Activated CD4-positive, alpha-beta T cell treated with anti-CD3 and anti-CD28 coated beads, Interleukin-2, amount 10 ng/mL, durations not matched to agents 24 days and 14 days (primary cell): Measurements from ENCODE around the gene SHISA7. TPM values are rescaled to one million over a fixed set of nuclear protein-coding genes. Genes with fewer than 3 reads are reported as not detected.

Experiments used
- DNase-seq: peaks from one replicate; pipeline ENCODE4 v3.0.0; 2022
- H3K27ac Mint-ChIP-seq: one replicate; pipeline ENCODE4 v1.8.0; 2022; ENCODE audit warnings: mild to moderate bottlenecking, mixed read lengths
- H3K27me3 Mint-ChIP-seq: one replicate; pipeline ENCODE4 v1.8.0; 2022; ENCODE audit warnings: mixed read lengths
- H3K36me3 Mint-ChIP-seq: one replicate; pipeline ENCODE4 v1.8.0; 2022; ENCODE audit warnings: low read depth, mild to moderate bottlenecking, mixed read lengths
- H3K4me1 Mint-ChIP-seq: one replicate; pipeline ENCODE4 v1.8.0; 2021; ENCODE audit warnings: mixed read lengths
- H3K4me3 Mint-ChIP-seq: one replicate; pipeline ENCODE4 v1.8.0; 2022; ENCODE audit warnings: mild to moderate bottlenecking, moderate library complexity, mixed read lengths
- H3K9me3 Mint-ChIP-seq: one replicate; pipeline ENCODE4 v1.8.0; 2021; ENCODE audit warnings: mixed read lengths
- intact Hi-C: fragments of 100-400 bp; cut with micrococcal nuclease; formaldehyde crosslinking; loops from one replicate; pipeline ENCODE4 v1.15.1; 2023
- total RNA-seq: library from RNA; stranded (reverse); gene quantifications from 2 replicates; pipeline ENCODE4 v1.2.3, GENCODE V29; 2022

The SHISA7 gene
- total RNA-seq: not detected in 2 replicates

GRCh38 chr19:55443045-55443823 is at the start of gene SHISA7:
Gene SHISA7 (minus strand): TSS chr19:55443300. CDS start chr19:55442863, 437 bp downstream.
- H3K36me3 Mint-ChIP-seq: peaks cover 2% of the 10 kb centered on the region
- H3K4me1 Mint-ChIP-seq: peaks cover 13% of the 10 kb centered on the region
- intact Hi-C loops: loop anchor here (5.0 kb wide), 1 partner anchor 281 kb away; no protein-coding TSS in a partner anchor
- no peak for DNase-seq
- H3K4me3 Mint-ChIP-seq: no peak within 1 kb of the TSS
- peaks cover 58% of the 10 kb centered on the region for H3K27me3 Mint-ChIP-seq
- H3K27ac Mint-ChIP-seq: no peak within 1 kb of the TSS
- no peaks in the 10 kb centered on the region for H3K9me3 Mint-ChIP-seq

- H3K36me3 Mint-ChIP-seq: no peaks in the 10 kb centered on the region
- no peak overlapping the region for H3K4me3 Mint-ChIP-seq
- DNase-seq: no peak
- intact Hi-C loops: no loop called here
- peaks cover 3% of the 10 kb centered on the region for H3K27me3 Mint-ChIP-seq
- no peak overlapping the region for H3K27ac Mint-ChIP-seq
- no peaks in the 10 kb centered on the region for H3K9me3 Mint-ChIP-seq
- peaks cover 5% of the 10 kb centered on the region for H3K4me1 Mint-ChIP-seq
These were observed 49.4 kb upstream of the SHISA7 start for GRCh38 chr19:55492362-55492944.

GRCh38 chr19:55491546-55492360 is 48.7 kb upstream of the SHISA7 start:
- Mint-ChIP-seq H3K4me3 (no peak overlapping the region), H3K27me3 (peaks cover 3% of the 10 kb centered on the region), H3K9me3 (no peaks in the 10 kb centered on the region), H3K36me3 (no peaks in the 10 kb centered on the region), H3K27ac (no peak overlapping the region), H3K4me1 (peaks cover 7% of the 10 kb centered on the region)
- intact Hi-C loops: no loop called here
- DNase-seq: no peak

GRCh38 chr19:55490478-55491432 is 47.7 kb upstream of the SHISA7 start:
- Mint-ChIP-seq H3K9me3 (no peaks in the 10 kb centered on the region), H3K36me3 (peaks cover 3% of the 10 kb centered on the region), H3K27me3 (peaks cover 3% of the 10 kb centered on the region), H3K27ac (no peak overlapping the region), H3K4me1 (peaks cover 11% of the 10 kb centered on the region), H3K4me3 (no peak overlapping the region)
- intact Hi-C loops: no loop called here
- no peak for DNase-seq

- Mint-ChIP-seq H3K4me3 (no peak overlapping the region), H3K27me3 (peaks cover 3% of the 10 kb centered on the region), H3K36me3 (peaks cover 3% of the 10 kb centered on the region), H3K27ac (no peak overlapping the region), H3K4me1 (peaks cover 11% of the 10 kb centered on the region), H3K9me3 (no peaks in the 10 kb centered on the region)
- DNase-seq: no peak
- intact Hi-C loops: no loop called here
These were observed 46.8 kb upstream of the SHISA7 start for GRCh38 chr19:55489711-55490477.

GRCh38 chr19:55488986-55489710 is 46.0 kb upstream of the SHISA7 start:
- Mint-ChIP-seq H3K4me3 (no peak overlapping the region), H3K9me3 (no peaks in the 10 kb centered on the region), H3K4me1 (peaks cover 8% of the 10 kb centered on the region), H3K27ac (no peak overlapping the region), H3K36me3 (peaks cover 3% of the 10 kb centered on the region), H3K27me3 (peaks cover 3% of the 10 kb centered on the region)
- intact Hi-C loops: no loop called here
- DNase-seq: no peak

GRCh38 chr19:55487924-55488687 is 45.0 kb upstream of the SHISA7 start, which contains the start of gene SSC5D:
Gene SSC5D (plus strand): TSS chr19:55488436. CDS start chr19:55488590, 154 bp downstream.
- no peaks in the 10 kb centered on the region for H3K9me3 Mint-ChIP-seq
- peak within 1 kb of the TSS; percentile 74 for H3K27ac Mint-ChIP-seq
- peak within 1 kb of the TSS; percentile 24 for H3K4me3 Mint-ChIP-seq
- no peak for DNase-seq
- intact Hi-C loops: no loop called here
- H3K27me3 Mint-ChIP-seq: peaks cover 3% of the 10 kb centered on the region
- peaks cover 3% of the 10 kb centered on the region for H3K36me3 Mint-ChIP-seq
- peaks cover 8% of the 10 kb centered on the region for H3K4me1 Mint-ChIP-seq

- Mint-ChIP-seq H3K36me3 (peaks cover 3% of the 10 kb centered on the region), H3K9me3 (no peaks in the 10 kb centered on the region), H3K4me3 (peak overlapping the region; percentile 24), H3K27me3 (peaks cover 3% of the 10 kb centered on the region), H3K27ac (peak overlapping the region; percentile 74), H3K4me1 (peaks cover 8% of the 10 kb centered on the region)
- intact Hi-C loops: no loop called here
- no peak for DNase-seq
These were observed 44.1 kb upstream of the SHISA7 start for GRCh38 chr19:55486971-55487923.

GRCh38 chr19:55486043-55486970 is 43.2 kb upstream of the SHISA7 start:
- peaks cover 3% of the 10 kb centered on the region for H3K36me3 Mint-ChIP-seq
- intact Hi-C loops: no loop called here
- DNase-seq: no peak
- H3K4me3 Mint-ChIP-seq: peak overlapping the region; percentile 82
- peak overlapping the region; percentile 79 for H3K27ac Mint-ChIP-seq
- peaks cover 8% of the 10 kb centered on the region for H3K4me1 Mint-ChIP-seq
- H3K27me3 Mint-ChIP-seq: no peaks in the 10 kb centered on the region
- H3K9me3 Mint-ChIP-seq: no peaks in the 10 kb centered on the region

- H3K36me3 Mint-ChIP-seq: peaks cover 3% of the 10 kb centered on the region
- no peaks in the 10 kb centered on the region for H3K27me3 Mint-ChIP-seq
- no peak for DNase-seq
- no peaks in the 10 kb centered on the region for H3K9me3 Mint-ChIP-seq
- intact Hi-C loops: loop anchor here (1.0 kb wide), 1 partner anchor 9 kb away; the partner anchor contains the start of gene ZNF628
- peak overlapping the region; percentile 82 for H3K4me3 Mint-ChIP-seq
- H3K4me1 Mint-ChIP-seq: peaks cover 8% of the 10 kb centered on the region
- peak overlapping the region; percentile 79 for H3K27ac Mint-ChIP-seq
These were observed 42.4 kb upstream of the SHISA7 start for GRCh38 chr19:55485439-55486011.
